H9 (cell line): ENCODE data around the gene CPA4. TPM values are rescaled to one million over a fixed set of nuclear protein-coding genes. Genes with fewer than 3 reads are reported as not detected.
"Not testable (repeated sequence)": the region's sequence is repeated elsewhere in the genome, so short reads cannot be mapped to it uniquely, and the experiment has no call there.

Source experiments
- DNase-seq: peaks from one replicate; pipeline ENCODE4 v3.0.0-alpha.2; 2017
- H2AFZ ChIP-seq: one replicate; pipeline ENCODE4 v1.6.1; 2013; ENCODE audit warnings: mild to moderate bottlenecking, low read length, control low read depth, moderate library complexity
- H2AK5ac ChIP-seq: 2 replicates; pipeline ENCODE4 v1.6.1; 2013; ENCODE audit warnings: low read length, control low read depth, mixed read lengths; ENCODE audit not compliant: insufficient read length
- H2BK120ac ChIP-seq: one replicate; pipeline ENCODE4 v1.6.1; 2013; ENCODE audit warnings: low read depth, mild to moderate bottlenecking, low read length, control low read depth, inconsistent platforms; ENCODE audit not compliant: poor library complexity, severe bottlenecking
- H2BK12ac ChIP-seq: 2 replicates; pipeline ENCODE4 v1.6.1; 2013; ENCODE audit warnings: low read length, control low read depth, mixed read lengths, low read depth; ENCODE audit not compliant: insufficient read length
- H2BK15ac ChIP-seq: 2 replicates; pipeline ENCODE4 v1.6.1; 2013; ENCODE audit warnings: low read depth, low read length, control low read depth
- H2BK20ac ChIP-seq: one replicate; pipeline ENCODE4 v1.6.1; 2013; ENCODE audit warnings: low read depth, mild to moderate bottlenecking, low read length, control low read depth, inconsistent platforms; ENCODE audit not compliant: poor library complexity, severe bottlenecking
- H2BK5ac ChIP-seq: 2 replicates; pipeline ENCODE4 v1.6.1; 2013; ENCODE audit warnings: low read length, control low read depth, mixed read lengths; ENCODE audit not compliant: insufficient read length
- H3K14ac ChIP-seq: 2 replicates; pipeline ENCODE4 v1.6.1; 2013; ENCODE audit warnings: low read length, control low read depth; ENCODE audit not compliant: insufficient read depth
- H3K18ac ChIP-seq: 2 replicates; pipeline ENCODE4 v1.6.1; 2013; ENCODE audit warnings: low read depth, mild to moderate bottlenecking, mixed read lengths, low read length, control low read depth; ENCODE audit not compliant: insufficient read length
- H3K23ac ChIP-seq: 2 replicates; pipeline ENCODE4 v1.6.1; 2013; ENCODE audit warnings: low read length, control low read depth, mixed read lengths, low read depth; ENCODE audit not compliant: insufficient read length
- H3K23me2 ChIP-seq: 2 replicates; pipeline ENCODE4 v1.6.1; 2013; ENCODE audit warnings: low read depth, mild to moderate bottlenecking, mixed read lengths, low read length, control low read depth; ENCODE audit not compliant: insufficient read length, poor library complexity, severe bottlenecking
- H3K27ac ChIP-seq: 2 replicates; pipeline ENCODE4 v1.5.1; 2013; ENCODE audit warnings: low read length, control low read depth, mixed read lengths, low read depth; ENCODE audit not compliant: insufficient read length
- H3K27me3 ChIP-seq: 2 replicates; pipeline ENCODE4 v1.6.1; 2013; ENCODE audit warnings: low read length, control low read depth, inconsistent platforms; ENCODE audit not compliant: insufficient read depth
- H3K4ac ChIP-seq: 2 replicates; pipeline ENCODE4 v1.6.1; 2013; ENCODE audit warnings: low read depth, mild to moderate bottlenecking, control low read depth, inconsistent platforms, low read length, moderate library complexity
- H3K4me1 ChIP-seq: 2 replicates; pipeline ENCODE4 v1.6.1; 2013; ENCODE audit warnings: low read length, control low read depth, inconsistent platforms; ENCODE audit not compliant: insufficient read depth
- H3K4me2 ChIP-seq: 2 replicates; pipeline ENCODE4 v1.6.1; 2013; ENCODE audit warnings: low read length, control low read depth, mixed read lengths; ENCODE audit not compliant: insufficient read length, insufficient read depth
- H3K56ac ChIP-seq: 2 replicates; pipeline ENCODE4 v1.6.1; 2013; ENCODE audit warnings: low read depth, mild to moderate bottlenecking, mixed read lengths, low read length, control low read depth; ENCODE audit not compliant: insufficient read length
- H3K79me1 ChIP-seq: 2 replicates; pipeline ENCODE4 v1.6.1; 2013; ENCODE audit warnings: low read depth, mild to moderate bottlenecking, moderate library complexity, low read length, control low read depth, inconsistent platforms; ENCODE audit not compliant: insufficient read depth, poor library complexity, severe bottlenecking
- H3K79me2 ChIP-seq: 2 replicates; pipeline ENCODE4 v1.6.1; 2013; ENCODE audit warnings: low read length, control low read depth, inconsistent platforms; ENCODE audit not compliant: insufficient read depth
- H3K9ac ChIP-seq: 2 replicates; pipeline ENCODE4 v1.6.1; 2013; ENCODE audit warnings: low read length, control low read depth, mixed read lengths; ENCODE audit not compliant: insufficient read length; ENCODE audit errors: extremely low read depth
- H3K9me3 ChIP-seq: one replicate; pipeline ENCODE4 v1.6.1; 2013; ENCODE audit warnings: low read depth, low read length, inconsistent platforms; ENCODE audit not compliant: control insufficient read depth
- H3T11ph ChIP-seq: one replicate; pipeline ENCODE4 v1.6.1; 2013; ENCODE audit warnings: mild to moderate bottlenecking, low read length, control low read depth, inconsistent platforms
- H4K20me1 ChIP-seq: one replicate; pipeline ENCODE4 v1.6.1; 2013; ENCODE audit not compliant: control insufficient read depth, insufficient read length, insufficient read depth
- H4K5ac ChIP-seq: 2 replicates; pipeline ENCODE4 v1.6.1; 2013; ENCODE audit warnings: low read depth, mild to moderate bottlenecking, mixed read lengths, low read length, control low read depth; ENCODE audit not compliant: insufficient read length
- H4K8ac ChIP-seq: replicated peaks from 2 replicates; pipeline ENCODE4 v1.6.1; 2013; ENCODE audit warnings: low read length, control low read depth, mixed read lengths, low read depth; ENCODE audit not compliant: insufficient read length
- H4K91ac ChIP-seq: 2 replicates; pipeline ENCODE4 v1.6.1; 2013; ENCODE audit warnings: low read depth, mild to moderate bottlenecking, moderate library complexity, mixed read lengths, low read length, control low read depth; ENCODE audit not compliant: insufficient read length
- H3K27ac Mint-ChIP-seq, 3 experiments: 2 replicates in 2 of 3; 3 replicates in 1 of 3; pipeline ENCODE4 v1.8.0; 2020 to 2021; ENCODE audit warnings: mixed read lengths in 3 of 3, mild to moderate bottlenecking in 1 of 3, moderate library complexity in 1 of 3
- H3K27me3 Mint-ChIP-seq: 2 replicates; pipeline ENCODE4 v1.8.0; 2021; ENCODE audit warnings: low read depth, mild to moderate bottlenecking, moderate library complexity, mixed read lengths
- H3K36me3 Mint-ChIP-seq, 3 experiments: 2 replicates in 2 of 3; 3 replicates in 1 of 3; pipeline ENCODE4 v1.8.0; 2020 to 2021; ENCODE audit warnings: low read depth in 3 of 3, mixed read lengths in 3 of 3; ENCODE audit not compliant: insufficient read depth in 1 of 3
- H3K4me1 Mint-ChIP-seq, 2 experiments: 2 replicates each; pipeline ENCODE4 v1.8.0; 2020; ENCODE audit warnings: mixed read lengths in 2 of 2
- H3K4me3 Mint-ChIP-seq, 2 experiments: 2 replicates in 1 of 2; 3 replicates in 1 of 2; pipeline ENCODE4 v1.8.0; 2020 to 2021; ENCODE audit warnings: mild to moderate bottlenecking in 2 of 2, mixed read lengths in 2 of 2, moderate library complexity in 1 of 2
- H3K9me3 Mint-ChIP-seq, 2 experiments: 2 replicates in 1 of 2; 3 replicates in 1 of 2; pipeline ENCODE4 v1.8.0; 2020; ENCODE audit warnings: mild to moderate bottlenecking in 2 of 2, mixed read lengths in 2 of 2, moderate library complexity in 1 of 2
- WGBS: extraction: QIAGEN DNeasy Blood & Tissue Kit; methylation state at CpG from one replicate; pipeline ENCODE4 v1.1.7; 2013; ENCODE audit warnings: missing lambda C conversion rate, low lambda C conversion rate, mixed read lengths; ENCODE audit not compliant: insufficient read length; ENCODE audit errors: extremely low coverage; 5-methylcytosine and 5-hydroxymethylcytosine counted together
- total RNA-seq: library from RNA; stranded (reverse); gene quantifications from 2 replicates; pipeline ENCODE4 v1.2.1, GENCODE V29; 2021

Gene CPA4
- total RNA-seq, 1 experiment from 2014 or later, result not detected

- H2BK12ac ChIP-seq, H3K4me1 Mint-ChIP-seq, H4K8ac ChIP-seq, H3K4me1 ChIP-seq, H2BK20ac ChIP-seq, H3K9me3 ChIP-seq, H3K4me2 ChIP-seq, H3K14ac ChIP-seq, H3K18ac ChIP-seq, H3K23me2 ChIP-seq, H2BK5ac ChIP-seq, H3K4ac ChIP-seq, H3K23ac ChIP-seq, H3K4me3 Mint-ChIP-seq, H4K91ac ChIP-seq, H3T11ph ChIP-seq, H4K5ac ChIP-seq, H3K27ac Mint-ChIP-seq, H3K79me2 ChIP-seq, H2BK120ac ChIP-seq, H3K56ac ChIP-seq, H3K27me3 ChIP-seq, H3K27ac ChIP-seq, DNase-seq, H3K9ac ChIP-seq, H2BK15ac ChIP-seq, H2AFZ ChIP-seq, H4K20me1 ChIP-seq, H3K79me1 ChIP-seq, H2AK5ac ChIP-seq, H3K27me3 Mint-ChIP-seq: not testable (repeated sequence)
- peaks cover 11 to 13% of the 10 kb centered on the region in 2 experiments; a peak in 3 of 5 replicates for H3K9me3 Mint-ChIP-seq
- peaks cover 6 to 10% (median 8%) of the 10 kb centered on the region in 3 experiments for H3K36me3 Mint-ChIP-seq
- WGBS, result no CpG with 5 or more reads among the region's 3 CpGs
These were observed 43.3 kb upstream of the CPA4 start for GRCh38 chr7:130249626-130250025.
